Ureter (tissue), 1 donor: ENCODE data around the gene KRT84. TPM values are rescaled to one million over a fixed set of nuclear protein-coding genes. Genes with fewer than 3 reads are reported as not detected.
"Not testable (repeated sequence)": the region's sequence is repeated elsewhere in the genome, so short reads cannot be mapped to it uniquely, and the experiment has no call there.

Source experiments
- DNase-seq: peaks from one replicate; pipeline ENCODE4 v3.0.0-alpha.2; 2020; ENCODE audit warnings: low spot score
- total RNA-seq: library from RNA; stranded (reverse); gene quantifications from one replicate; pipeline ENCODE4 v1.2.4, GENCODE V29; 2023
- donor health status: DM: yes; HTN: yes; CAD: no.

KRT84 gene
- total RNA-seq, 1 donor from 2014 or later: not detected

DNA sequence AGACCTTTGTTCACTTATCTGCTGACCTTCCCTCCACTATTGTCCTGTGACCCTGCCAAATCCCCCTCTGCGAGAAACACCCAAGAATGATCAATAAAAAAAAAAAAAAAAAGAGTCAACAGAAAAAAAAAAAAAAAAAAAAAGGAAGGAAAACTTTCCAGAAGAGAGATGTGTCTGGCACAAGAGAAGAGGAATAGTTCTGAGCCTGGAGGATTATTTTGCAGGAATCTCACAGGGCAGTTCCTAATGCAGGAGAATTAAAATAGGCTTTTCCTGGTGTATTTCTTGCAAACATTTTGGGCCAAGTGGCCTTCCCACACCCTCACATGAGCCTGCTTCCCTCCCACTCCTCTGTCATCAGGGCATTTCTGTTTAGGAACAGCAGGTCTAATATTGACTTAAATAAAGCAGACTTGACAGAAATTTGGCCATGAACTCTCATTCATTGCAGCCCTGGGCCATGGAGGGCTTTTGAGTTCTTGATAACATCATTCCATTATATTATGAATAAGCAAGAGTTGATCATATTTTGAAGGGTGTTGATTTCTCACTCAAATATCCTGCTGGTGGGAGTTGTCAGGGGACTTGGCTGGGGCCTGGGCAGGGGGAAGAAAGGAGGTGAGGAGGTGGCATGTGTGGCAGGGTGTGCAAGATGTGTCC, 25.3 kb upstream of the KRT84 start:
- not testable (repeated sequence) for DNase-seq

- DNase-seq: no peak
Measured at GRCh38 chr12:52407918-52408317, 22.5 kb upstream of the KRT84 start.

- no peak for DNase-seq
Measured at GRCh38 chr12:52405922-52406385, 20.5 kb upstream of the KRT84 start, which contains the start of gene KRT82. TSS of gene KRT82 (minus strand) at chr12:52406335. CDS start at chr12:52406277, 58 bp downstream.

DNA sequence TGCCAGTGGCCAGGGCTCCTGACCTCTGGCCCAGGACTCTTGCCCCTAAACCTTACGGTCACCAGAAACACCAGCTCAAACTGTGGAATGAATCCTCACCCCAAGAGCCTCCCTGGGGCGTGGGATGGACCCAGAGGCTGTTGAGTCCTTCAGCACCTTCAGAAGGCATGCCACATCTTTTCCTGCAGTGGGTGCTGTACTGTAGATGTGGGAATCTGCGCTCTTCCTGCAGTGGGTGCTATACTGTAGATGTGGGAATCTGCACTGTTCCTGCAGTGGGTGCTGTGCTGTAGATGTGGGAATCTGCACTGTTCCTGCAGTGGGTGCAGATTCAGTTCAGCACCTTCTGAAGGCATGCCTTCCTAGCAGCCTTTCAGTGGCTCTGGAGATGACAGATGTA, 19.5 kb upstream of the KRT84 start:
- no peak for DNase-seq

- no peak for DNase-seq
Measured at GRCh38 chr12:52403561-52403960, 18.1 kb upstream of the KRT84 start.

DNA sequence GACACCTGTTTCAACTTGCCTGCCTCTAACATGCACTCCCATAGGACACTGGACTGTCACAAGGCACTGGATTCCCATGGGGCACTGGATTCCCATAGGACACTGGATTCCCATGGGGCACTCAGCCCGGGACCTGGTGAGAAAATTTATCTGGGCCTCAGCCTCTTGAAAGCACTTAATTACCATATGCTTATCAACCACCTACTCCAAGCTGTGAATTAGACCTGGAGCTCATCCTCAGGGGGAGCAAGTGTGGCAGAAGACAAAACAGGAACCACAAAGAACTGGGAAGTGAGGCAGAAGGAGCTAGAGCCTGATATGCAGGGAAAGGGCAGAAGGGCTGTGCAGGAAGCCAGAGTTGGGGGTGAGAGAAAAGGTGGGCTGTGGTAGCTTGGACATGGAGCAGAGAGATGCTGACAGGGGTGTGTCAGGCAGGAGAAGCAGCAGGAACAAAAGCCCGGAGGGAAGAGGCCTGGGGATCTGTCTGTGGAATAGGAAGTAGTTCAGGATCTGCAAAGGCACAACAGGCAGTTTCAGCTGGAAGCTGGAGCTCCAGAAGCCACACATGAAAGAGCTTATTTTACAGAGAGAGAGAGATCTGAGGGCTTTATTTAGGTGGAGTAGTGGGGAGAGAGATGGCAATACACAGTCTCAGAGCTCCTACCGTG, 17.6 kb upstream of the KRT84 start:
- DNase-seq: no peak

DNA sequence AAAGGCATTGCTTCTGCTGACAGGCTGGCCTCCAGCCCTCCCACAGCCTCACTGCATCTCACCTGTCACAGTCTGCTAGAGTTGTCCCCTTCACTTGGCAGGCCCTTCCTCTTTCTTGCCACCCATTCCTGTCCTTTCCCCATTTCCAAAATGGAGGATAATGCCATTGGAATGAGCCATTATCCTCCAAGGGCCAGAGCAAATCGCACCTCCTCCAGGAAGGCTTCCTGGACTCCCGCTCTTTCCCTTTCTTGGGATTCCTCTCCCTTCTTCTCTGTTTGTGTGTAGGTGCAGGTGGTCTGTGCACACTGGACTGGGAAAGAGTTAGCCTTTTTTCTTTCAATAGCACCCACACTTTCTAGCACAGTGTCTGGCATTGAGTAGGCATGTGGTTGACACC, 16.9 kb upstream of the KRT84 start:
- DNase-seq: no peak

DNA sequence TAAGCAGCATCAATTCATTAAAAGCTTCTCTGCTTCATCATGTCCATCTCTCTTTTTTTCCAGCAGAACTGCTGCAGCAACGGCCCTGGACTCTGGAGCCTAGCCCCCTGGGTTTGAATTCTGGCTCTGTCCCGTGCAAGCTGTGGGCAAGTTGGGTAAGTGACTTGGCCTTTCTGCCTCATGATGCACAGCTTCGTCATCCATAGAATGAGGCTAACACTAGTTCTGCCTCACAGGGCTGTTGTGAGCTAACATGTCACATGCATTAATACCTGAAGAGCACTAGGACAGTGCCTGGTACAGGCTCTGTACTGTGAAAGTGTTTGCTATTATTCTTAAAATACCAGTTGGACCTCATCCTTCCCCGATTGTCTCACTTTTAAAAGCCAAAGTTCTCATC, 16.5 kb upstream of the KRT84 start:
- no peak for DNase-seq

DNA sequence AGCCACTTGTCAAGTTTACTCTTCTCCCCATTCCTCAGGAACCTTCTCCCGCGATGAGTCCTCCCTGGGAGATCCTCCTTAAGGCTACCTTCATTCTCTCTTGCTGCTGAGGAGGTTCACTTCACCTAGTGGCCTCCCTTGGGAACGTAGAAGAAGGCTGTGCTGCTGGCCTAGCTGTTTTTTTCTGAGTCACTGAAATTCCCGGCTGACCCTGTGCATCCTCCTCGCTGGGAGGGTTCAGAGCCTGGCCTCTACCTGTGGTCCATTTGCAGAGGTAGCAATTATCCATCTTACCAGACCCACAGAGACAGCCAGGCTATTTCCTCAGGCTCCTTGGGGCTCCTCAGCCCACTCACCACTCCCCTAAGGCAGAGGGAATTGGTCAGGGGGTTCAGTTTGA, 16.1 kb upstream of the KRT84 start:
- DNase-seq: no peak

DNA sequence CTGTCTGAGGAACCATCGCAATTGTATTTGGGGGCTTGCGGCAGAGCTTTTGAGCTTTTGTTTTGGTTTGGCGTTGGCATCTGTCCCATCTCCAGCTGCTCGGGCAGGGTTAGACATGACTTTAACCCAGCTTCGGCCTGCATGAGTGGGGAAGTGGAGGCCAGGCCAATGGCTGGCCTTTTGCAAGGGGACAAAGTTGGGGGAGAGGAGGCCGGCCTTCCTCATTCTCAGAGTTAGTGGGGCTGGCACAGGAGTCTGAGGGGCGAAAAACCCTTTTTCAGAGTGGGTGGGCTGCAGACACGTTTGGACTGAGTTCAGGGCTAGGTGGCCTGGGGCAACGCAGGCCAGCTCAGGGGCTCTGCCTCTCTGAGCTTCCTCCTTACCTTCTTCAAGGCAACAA, 15.5 kb upstream of the KRT84 start:
- no peak for DNase-seq

DNA sequence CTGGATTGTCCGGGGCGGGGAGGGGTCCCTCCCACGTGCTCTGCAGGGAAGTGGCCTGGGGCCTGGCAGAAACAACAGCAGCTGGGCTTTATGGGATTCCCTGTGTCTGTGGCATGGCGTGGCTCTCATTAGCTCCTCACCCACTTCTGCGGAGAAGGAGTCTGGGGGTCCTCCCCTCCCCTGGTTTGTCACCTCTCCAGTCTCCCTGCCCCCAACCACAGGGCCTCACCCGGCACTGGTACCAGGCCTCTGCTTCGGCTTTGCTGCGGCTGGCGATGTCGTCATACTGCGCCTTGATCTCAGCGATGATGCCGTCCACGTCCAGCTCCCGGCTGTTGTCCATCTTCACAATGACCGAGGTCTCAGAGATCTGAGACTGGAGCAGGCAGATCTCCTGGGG, 14.3 kb upstream of the KRT84 start:
- no peak for DNase-seq

DNA sequence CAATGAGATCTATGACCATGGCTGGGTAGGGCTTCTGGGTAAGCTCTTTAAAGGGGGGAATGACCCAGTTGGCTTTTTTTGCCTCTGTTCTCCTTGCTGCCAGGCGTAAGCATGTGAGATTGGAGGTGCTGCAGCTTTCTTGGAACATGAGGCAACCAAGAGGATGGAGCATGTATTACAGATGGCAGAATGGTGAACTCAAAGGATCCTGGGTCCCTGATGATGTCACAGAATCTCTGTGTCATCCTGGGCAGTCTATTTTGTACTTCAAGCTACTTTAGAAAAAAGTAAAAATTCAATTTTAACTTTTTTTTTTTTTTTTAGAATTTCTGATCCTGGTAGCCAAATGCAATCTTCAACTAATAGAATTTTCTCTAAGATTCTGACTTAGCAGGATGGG, 12.7 kb upstream of the KRT84 start:
- no peak for DNase-seq

DNA sequence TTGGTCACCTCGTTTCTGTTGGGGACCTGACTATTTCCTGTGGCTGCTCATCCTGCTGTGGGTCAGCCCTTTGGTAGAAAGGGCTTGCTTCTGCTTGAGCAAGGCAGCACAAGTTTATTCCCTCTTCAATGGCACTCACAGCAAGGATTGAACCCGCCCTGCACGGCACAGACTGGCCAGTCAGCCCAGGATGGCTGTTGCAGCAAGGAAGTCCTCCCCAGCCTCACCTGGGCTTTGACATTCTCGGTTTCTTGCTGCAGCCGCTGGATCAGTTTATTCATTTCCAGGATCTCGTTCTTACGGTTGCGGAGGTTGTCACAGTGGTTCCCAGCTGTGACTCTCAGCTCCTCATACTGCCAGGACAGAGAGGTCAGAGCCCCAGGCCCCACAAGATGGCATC, 11.2 kb upstream of the KRT84 start:
- DNase-seq: no peak

GRCh38 chr12:52395761-52396434, 10.4 kb upstream of the KRT84 start:
- DNase-seq: no peak

GRCh38 chr12:52394836-52395405, 9.5 kb upstream of the KRT84 start:
- DNase-seq: no peak

DNA sequence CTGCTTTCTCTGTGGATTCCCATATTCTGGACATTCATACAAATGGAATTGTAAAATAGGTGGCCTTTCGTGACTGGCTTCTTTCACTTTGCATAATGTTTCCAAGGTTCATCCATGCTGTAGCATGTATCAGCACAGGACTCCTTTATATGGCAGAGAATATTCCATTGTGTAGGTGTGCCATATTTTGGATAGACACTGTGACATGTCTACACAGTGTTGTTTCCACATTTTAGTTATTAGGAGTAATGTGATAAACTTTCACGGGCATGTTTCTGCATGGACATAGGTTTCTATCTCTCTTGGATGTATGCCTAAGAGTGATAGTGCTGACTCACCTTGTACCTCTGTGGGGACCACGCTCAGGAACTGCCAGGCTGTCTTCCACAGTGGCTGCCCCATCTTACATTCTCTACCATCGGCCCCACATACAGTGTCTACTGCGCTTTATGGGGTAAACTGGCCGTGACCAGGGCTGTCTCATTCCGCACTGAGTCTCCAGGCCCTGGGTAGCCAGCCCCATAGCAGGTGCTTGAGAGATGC, 7.1 kb upstream of the KRT84 start:
- DNase-seq: no peak

DNA sequence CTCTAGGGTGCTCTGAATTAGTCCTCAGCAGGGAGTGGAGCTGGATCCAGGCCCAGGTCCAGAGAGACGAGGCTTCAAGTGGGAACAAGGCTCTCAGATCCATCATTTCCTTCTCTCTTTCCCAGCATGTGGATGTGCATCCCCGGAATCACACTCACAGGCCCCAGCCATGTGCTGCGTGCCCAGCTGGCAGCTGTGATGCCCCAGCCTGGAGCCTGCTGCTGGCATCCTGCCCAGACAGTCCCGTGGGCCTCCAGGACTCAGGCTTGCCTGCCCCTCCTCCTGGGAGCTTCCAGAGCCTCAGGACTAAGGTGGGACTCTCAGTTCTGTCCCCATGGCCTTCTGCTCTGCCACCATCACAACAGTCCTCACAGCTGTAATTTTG, 6.2 kb upstream of the KRT84 start:
- DNase-seq: peak; percentile 57

DNA sequence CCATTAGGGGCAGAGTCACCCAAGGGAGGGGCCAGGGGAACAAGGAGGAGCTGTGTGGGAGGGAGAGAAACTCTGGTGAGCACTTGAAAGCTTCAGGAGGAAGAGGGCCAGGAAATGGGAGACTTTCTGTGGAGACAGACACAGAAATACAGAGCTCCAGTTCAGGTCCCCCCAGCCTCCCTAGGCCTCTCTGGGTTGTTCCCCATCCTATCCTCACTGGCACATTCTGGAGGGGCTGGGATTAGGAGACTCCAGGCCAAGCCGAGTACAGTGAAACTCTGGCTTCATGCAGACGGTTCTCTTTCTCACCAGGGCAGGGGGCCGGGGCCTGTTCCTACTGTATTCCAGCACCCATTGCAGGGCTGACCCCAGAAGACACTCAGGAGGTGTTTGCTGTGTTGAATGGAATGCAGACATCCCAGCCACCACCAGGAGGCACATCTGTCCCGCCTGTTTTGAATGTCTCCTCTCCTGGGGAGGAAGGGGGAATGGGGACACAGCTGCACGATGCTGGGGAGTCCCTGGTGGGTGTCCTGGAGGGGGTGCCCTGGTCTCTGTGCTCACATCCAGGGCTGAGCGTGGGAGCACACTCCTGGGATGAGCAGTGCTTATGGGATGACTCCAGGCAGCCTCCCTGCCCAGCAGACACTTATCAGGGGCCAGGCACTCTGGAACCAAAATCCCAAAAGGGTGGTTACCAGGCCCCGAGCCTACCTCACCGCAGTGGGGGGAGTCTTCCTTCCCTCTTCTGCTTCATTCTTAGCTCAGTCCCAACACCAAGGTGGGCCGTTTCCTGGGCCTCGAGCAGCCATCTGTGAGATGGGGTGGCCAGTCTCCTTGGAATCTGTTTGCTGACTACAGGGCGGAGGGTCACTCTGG, 5.5 kb upstream of the KRT84 start:
- DNase-seq: no peak

GRCh38 chr12:52389313-52390207, 4.1 kb upstream of the KRT84 start:
- DNase-seq: no peak

DNA sequence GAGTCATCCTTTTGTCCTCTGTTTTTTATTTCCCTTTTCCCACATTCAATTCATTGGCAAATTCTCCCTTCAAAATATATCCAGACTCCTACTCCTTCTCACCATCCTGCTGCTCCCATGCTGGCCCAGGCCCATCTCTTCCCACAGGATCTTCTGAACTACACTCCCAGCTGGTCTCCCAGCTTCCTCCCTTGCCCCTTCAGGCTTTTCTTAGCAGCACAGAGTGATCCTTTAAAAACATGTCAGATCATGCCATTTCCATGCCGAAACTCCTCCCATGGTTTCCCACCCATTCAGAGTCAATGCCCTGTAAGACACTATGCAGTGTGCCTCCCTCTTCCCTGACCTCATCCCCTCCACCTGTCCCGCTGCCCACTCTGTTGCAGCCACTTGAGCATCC, 2.4 kb upstream of the KRT84 start:
- no peak for DNase-seq
